OCI-LY1 (cell line): ENCODE results near the gene CNOT3.
"Not testable (repeated sequence)": the region's sequence is repeated elsewhere in the genome, so short reads cannot be mapped to it uniquely, and the experiment has no call there.

Source experiments
- H2AFZ ChIP-seq: fragments of 200-600 bp; sonication (generic), shearing (Covaris generic); 2 replicates; pipeline ENCODE4 v1.6.0; 2014; ENCODE audit warnings: antibody characterized with exemption, mild to moderate bottlenecking, low read length
- H3F3A ChIP-seq: fragments of 200-600 bp; sonication (generic), shearing (Covaris generic); 2 replicates; pipeline ENCODE4 v1.6.0; 2014; ENCODE audit warnings: mild to moderate bottlenecking, antibody characterized with exemption, low read length, moderate library complexity; ENCODE audit not compliant: insufficient read depth
- H3K27ac ChIP-seq: fragments of 200-600 bp; sonication (generic); 2 replicates; pipeline ENCODE4 v1.5.1; 2014; ENCODE audit warnings: low read length, mixed run types, mild to moderate bottlenecking, low read depth; ENCODE audit not compliant: poor library complexity, severe bottlenecking
- H3K27me3 ChIP-seq: fragments of 200-600 bp; sonication (generic); 2 replicates; pipeline ENCODE4 v1.6.0; 2014; ENCODE audit warnings: antibody characterized with exemption, mild to moderate bottlenecking, low read length, moderate library complexity; ENCODE audit not compliant: insufficient read depth
- H3K36me3 ChIP-seq: fragments of 200-600 bp; sonication (generic); 2 replicates; pipeline ENCODE4 v1.6.1; 2014; ENCODE audit warnings: mild to moderate bottlenecking, antibody characterized with exemption, low read length, moderate library complexity, mixed read lengths; ENCODE audit not compliant: insufficient read depth
- H3K4me1 ChIP-seq: fragments of 200-600 bp; sonication (generic); 2 replicates; pipeline ENCODE4 v1.5.1; 2014; ENCODE audit warnings: mild to moderate bottlenecking, low read length, moderate library complexity; ENCODE audit not compliant: insufficient read depth, severe bottlenecking
- H3K4me2 ChIP-seq: fragments of 200-600 bp; sonication (generic), shearing (Covaris generic); 2 replicates; pipeline ENCODE4 v1.6.1; 2014; ENCODE audit warnings: low read length
- H3K4me3 ChIP-seq: fragments of 200-600 bp; sonication (generic); 2 replicates; pipeline ENCODE4 v1.5.1; 2014; ENCODE audit warnings: low read length, low read depth, mild to moderate bottlenecking, mixed read lengths; ENCODE audit not compliant: poor library complexity, severe bottlenecking
- H3K79me2 ChIP-seq: fragments of 200-600 bp; shearing (Covaris generic); 2 replicates; pipeline ENCODE4 v1.6.1; 2016; ENCODE audit warnings: mixed run types, low read length, mixed read lengths; ENCODE audit not compliant: insufficient read depth
- H3K9ac ChIP-seq: fragments of 200-600 bp; sonication (generic), shearing (Covaris generic); 2 replicates; pipeline ENCODE4 v1.6.1; 2014; ENCODE audit warnings: mild to moderate bottlenecking, low read length, mixed read lengths
- H3K9me2 ChIP-seq: fragments of 200-600 bp; sonication (generic), shearing (Covaris generic); 2 replicates; pipeline ENCODE4 v1.6.1; 2014; ENCODE audit warnings: low read depth, mild to moderate bottlenecking, low read length, mixed read lengths
- H3K9me3 ChIP-seq: fragments of 200-600 bp; shearing (Covaris generic); 2 replicates; pipeline ENCODE4 v1.6.1; 2014; ENCODE audit warnings: low read length, mixed read lengths
- H4K20me1 ChIP-seq: fragments of 200-600 bp; sonication (generic), shearing (Covaris generic); 2 replicates; pipeline ENCODE4 v1.6.0; 2016; ENCODE audit warnings: mild to moderate bottlenecking, low read length; ENCODE audit not compliant: insufficient read depth
- EZH2 ChIP-seq: fragments of 200-600 bp; sonication (generic), shearing (Covaris generic); IDR thresholded peaks from 2 replicates; pipeline ENCODE4 v1.8.0; 2017; ENCODE audit warnings: borderline replicate concordance, mixed run types, mild to moderate bottlenecking, antibody characterized with exemption, low read length, moderate library complexity, mixed read lengths
- TF ChIP-seq, protein P1 (sequence below): fragments of 200-600 bp; sonication (generic), shearing (Covaris generic); IDR thresholded peaks from 2 replicates; pipeline ENCODE4 v1.5.1; 2017; ENCODE audit warnings: mild to moderate bottlenecking, antibody characterized with exemption, low read length, moderate library complexity, mixed read lengths

The CNOT3 gene

GRCh38 chr19:54193011-54193410 lies 55.4 kb downstream of the CNOT3 start:
- H3K27ac ChIP-seq = no peak overlapping the region
- H3K27me3 ChIP-seq = no peaks in the 10 kb centered on the region
- no peak overlapping the region for H3K4me2 ChIP-seq
- TF ChIP-seq, protein P1, sequence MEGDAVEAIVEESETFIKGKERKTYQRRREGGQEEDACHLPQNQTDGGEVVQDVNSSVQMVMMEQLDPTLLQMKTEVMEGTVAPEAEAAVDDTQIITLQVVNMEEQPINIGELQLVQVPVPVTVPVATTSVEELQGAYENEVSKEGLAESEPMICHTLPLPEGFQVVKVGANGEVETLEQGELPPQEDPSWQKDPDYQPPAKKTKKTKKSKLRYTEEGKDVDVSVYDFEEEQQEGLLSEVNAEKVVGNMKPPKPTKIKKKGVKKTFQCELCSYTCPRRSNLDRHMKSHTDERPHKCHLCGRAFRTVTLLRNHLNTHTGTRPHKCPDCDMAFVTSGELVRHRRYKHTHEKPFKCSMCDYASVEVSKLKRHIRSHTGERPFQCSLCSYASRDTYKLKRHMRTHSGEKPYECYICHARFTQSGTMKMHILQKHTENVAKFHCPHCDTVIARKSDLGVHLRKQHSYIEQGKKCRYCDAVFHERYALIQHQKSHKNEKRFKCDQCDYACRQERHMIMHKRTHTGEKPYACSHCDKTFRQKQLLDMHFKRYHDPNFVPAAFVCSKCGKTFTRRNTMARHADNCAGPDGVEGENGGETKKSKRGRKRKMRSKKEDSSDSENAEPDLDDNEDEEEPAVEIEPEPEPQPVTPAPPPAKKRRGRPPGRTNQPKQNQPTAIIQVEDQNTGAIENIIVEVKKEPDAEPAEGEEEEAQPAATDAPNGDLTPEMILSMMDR = no peak
- TF ChIP-seq EZH2 = no peak
- H3K36me3 ChIP-seq = peaks cover 16% of the 10 kb centered on the region; the same call in 1 of the 2 replicates
- H3K4me1 ChIP-seq = peaks cover 19% of the 10 kb centered on the region
- H3K9me2 ChIP-seq = no peaks in the 10 kb centered on the region
- H3K9ac ChIP-seq = no peak overlapping the region
- H3F3A ChIP-seq = no peaks in the 10 kb centered on the region
- H3K79me2 ChIP-seq = no peaks in the 10 kb centered on the region
- no peaks in the 10 kb centered on the region for H4K20me1 ChIP-seq
- no peak overlapping the region for H3K4me3 ChIP-seq
- no peaks in the 10 kb centered on the region for H3K9me3 ChIP-seq
- no peak overlapping the region for H2AFZ ChIP-seq

DNA sequence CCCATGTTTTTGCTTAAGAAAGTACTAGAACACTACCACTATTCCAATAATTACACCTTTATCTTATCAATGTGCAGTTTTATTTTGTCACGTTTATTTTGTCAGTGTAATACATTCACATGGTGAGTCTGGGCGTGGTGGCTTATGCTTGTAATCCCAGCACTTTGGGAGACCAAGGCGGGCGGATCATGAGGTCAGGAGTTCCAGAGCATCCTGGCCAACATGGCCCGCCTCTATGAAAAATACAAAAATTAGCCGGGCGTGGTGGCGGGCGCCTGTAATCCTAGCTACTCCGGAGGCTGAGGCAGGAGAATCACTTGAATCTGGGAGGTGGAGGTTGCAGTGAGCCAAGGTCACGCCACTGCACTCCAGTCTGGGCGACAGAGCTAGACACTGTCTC lies 56.9 kb downstream of the CNOT3 start:
- H3K9me3 ChIP-seq, H3K27me3 ChIP-seq, H3K9ac ChIP-seq, H3F3A ChIP-seq, H3K79me2 ChIP-seq, H3K27ac ChIP-seq, H3K9me2 ChIP-seq, H3K4me3 ChIP-seq, H3K4me2 ChIP-seq, H2AFZ ChIP-seq, H4K20me1 ChIP-seq: not testable (repeated sequence)
- Histone ChIP-seq H3K4me1 (peaks cover 18% of the 10 kb centered on the region), H3K36me3 (peaks cover 16% of the 10 kb centered on the region; the same call in 1 of the 2 replicates)

GRCh38 chr19:54196536-54196935 lies 59.0 kb downstream of the CNOT3 start:
- H3K79me2 ChIP-seq = peaks cover 6% of the 10 kb centered on the region
- H3K9me2 ChIP-seq = no peaks in the 10 kb centered on the region
- peaks cover 26% of the 10 kb centered on the region for H3K4me1 ChIP-seq
- no peaks in the 10 kb centered on the region for H3K27me3 ChIP-seq
- H2AFZ ChIP-seq = no peak overlapping the region
- H3K9me3 ChIP-seq = no peaks in the 10 kb centered on the region
- H3K27ac ChIP-seq = no peak overlapping the region
- peaks cover 23% of the 10 kb centered on the region for H3K36me3 ChIP-seq
- no peak for TF ChIP-seq EZH2
- TF ChIP-seq, protein P1 = no peak
- no peaks in the 10 kb centered on the region; the same call in 1 of the 2 replicates for H3F3A ChIP-seq
- no peaks in the 10 kb centered on the region for H4K20me1 ChIP-seq
- H3K9ac ChIP-seq = no peak overlapping the region
- no peak overlapping the region for H3K4me2 ChIP-seq
- no peak overlapping the region for H3K4me3 ChIP-seq

- Histone ChIP-seq H3K9me3 (no peaks in the 10 kb centered on the region), H3K4me2 (no peak overlapping the region), H3K36me3 (peaks cover 28% of the 10 kb centered on the region), H3K4me3 (no peak overlapping the region), H4K20me1 (no peaks in the 10 kb centered on the region), H3K79me2 (peaks cover 12% of the 10 kb centered on the region), H3K27ac (no peak overlapping the region), H3K27me3 (no peaks in the 10 kb centered on the region), H2AFZ (no peak overlapping the region), H3K9ac (no peak overlapping the region), H3F3A (no peaks in the 10 kb centered on the region; the same call in 1 of the 2 replicates), H3K4me1 (peaks cover 26% of the 10 kb centered on the region), H3K9me2 (no peaks in the 10 kb centered on the region)
- TF ChIP-seq, protein P1 = no peak
- no peak for TF ChIP-seq EZH2
Observed at GRCh38 chr19:54197121-54197520, 59.6 kb downstream of the CNOT3 start.
